Stimulated activated CD4-positive, alpha-beta T cell treated with anti-CD3 and anti-CD28 coated beads, Interleukin-4, amount 100 ng/mL, for 24 hours (primary cell): Measurements from ENCODE around the gene SLC8A1.

Experiments
- DNase-seq: peaks from one replicate; pipeline ENCODE4 v3.0.0-alpha.2; 2020

Gene SLC8A1

GRCh38 chr2:40300391-40300790, 151.5 kb downstream of the SLC8A1 start:
- DNase-seq: no peak

- no peak for DNase-seq
These were observed 152.1 kb downstream of the SLC8A1 start for GRCh38 chr2:40299781-40300180.

- DNase-seq: no peak
These were observed 152.7 kb downstream of the SLC8A1 start for GRCh38 chr2:40299173-40299572.

- no peak for DNase-seq
These were observed 153.9 kb downstream of the SLC8A1 start for GRCh38 chr2:40298026-40298425.

GRCh38 chr2:40292291-40292690, 159.6 kb downstream of the SLC8A1 start:
- DNase-seq: no peak

GRCh38 chr2:40289771-40290404, 162.0 kb downstream of the SLC8A1 start:
- no peak for DNase-seq

GRCh38 chr2:40287773-40288172, 164.1 kb downstream of the SLC8A1 start:
- DNase-seq: no peak

- no peak for DNase-seq
These were observed 164.7 kb downstream of the SLC8A1 start for GRCh38 chr2:40287195-40287594.

- no peak for DNase-seq
These were observed 165.2 kb downstream of the SLC8A1 start for GRCh38 chr2:40286721-40287120.

- no peak for DNase-seq
These were observed 166.5 kb downstream of the SLC8A1 start for GRCh38 chr2:40285391-40285790.

- no peak for DNase-seq
These were observed 167.1 kb downstream of the SLC8A1 start for GRCh38 chr2:40284797-40285196.

GRCh38 chr2:40283111-40283909, 168.6 kb downstream of the SLC8A1 start:
- DNase-seq: no peak

GRCh38 chr2:40282428-40282827, 169.5 kb downstream of the SLC8A1 start:
- no peak for DNase-seq

GRCh38 chr2:40281021-40281940, 170.6 kb downstream of the SLC8A1 start:
- DNase-seq: no peak

- no peak for DNase-seq
These were observed 172.4 kb downstream of the SLC8A1 start for GRCh38 chr2:40279482-40279881.

- DNase-seq: no peak
These were observed 172.9 kb downstream of the SLC8A1 start for GRCh38 chr2:40279001-40279400.

GRCh38 chr2:40276076-40276475, 175.8 kb downstream of the SLC8A1 start:
- no peak for DNase-seq

- no peak for DNase-seq
These were observed 177.6 kb downstream of the SLC8A1 start for GRCh38 chr2:40274270-40274669.

- DNase-seq: no peak
These were observed 178.1 kb downstream of the SLC8A1 start for GRCh38 chr2:40273734-40274182.

GRCh38 chr2:40271094-40271493, 180.8 kb downstream of the SLC8A1 start:
- no peak for DNase-seq

- DNase-seq: no peak
These were observed 181.5 kb downstream of the SLC8A1 start for GRCh38 chr2:40270372-40270771.

GRCh38 chr2:40268566-40268965, 183.3 kb downstream of the SLC8A1 start:
- DNase-seq: no peak

GRCh38 chr2:40266201-40266600, 185.7 kb downstream of the SLC8A1 start:
- no peak for DNase-seq
